GM18502 (cell line): ENCODE data around the gene C13orf46.

Source experiments
- ATAC-seq: cut with Tn5 transposase; IDR thresholded peaks from one replicate; pipeline ENCODE4 v1.9.1; 2021; ENCODE audit warnings: mild to moderate bottlenecking; ENCODE audit not compliant: unreplicated experiment, poor library complexity

Gene C13orf46

GRCh38 chr13:114010401-114011101 lies 36.7 kb upstream of the C13orf46 start:
- ATAC-seq, result no peak

- ATAC-seq, result no peak
These were observed 35.9 kb upstream of the C13orf46 start for GRCh38 chr13:114009590-114010400.

GRCh38 chr13:114008964-114009589 lies 35.2 kb upstream of the C13orf46 start:
- no peak for ATAC-seq

- ATAC-seq, result no peak
These were observed 33.7 kb upstream of the C13orf46 start for GRCh38 chr13:114007566-114007965.

- ATAC-seq, result no peak
These were observed 31.4 kb upstream of the C13orf46 start for GRCh38 chr13:114005206-114005724.

- ATAC-seq, result no peak
These were observed 30.7 kb upstream of the C13orf46 start for GRCh38 chr13:114004420-114005205.

- ATAC-seq, result no peak
These were observed 29.0 kb upstream of the C13orf46 start for GRCh38 chr13:114002771-114003321.

GRCh38 chr13:114002009-114002544 lies 28.2 kb upstream of the C13orf46 start:
- no peak for ATAC-seq

GRCh38 chr13:114001331-114002008 lies 27.6 kb upstream of the C13orf46 start:
- no peak for ATAC-seq

- no peak for ATAC-seq
These were observed 26.5 kb upstream of the C13orf46 start for GRCh38 chr13:114000151-114001040.

GRCh38 chr13:113999618-113999910 lies 25.7 kb upstream of the C13orf46 start:
- no peak for ATAC-seq

GRCh38 chr13:113998781-113999617 lies 25.1 kb upstream of the C13orf46 start:
- ATAC-seq, result no peak

- ATAC-seq, result no peak
These were observed 24.2 kb upstream of the C13orf46 start for GRCh38 chr13:113997845-113998751.

GRCh38 chr13:113996912-113997745 lies 23.3 kb upstream of the C13orf46 start:
- ATAC-seq, result no peak

GRCh38 chr13:113996081-113996911 lies 22.4 kb upstream of the C13orf46 start:
- ATAC-seq, result no peak
